ENCODE measurements around the gene PKDCC. TPM values are rescaled to one million over a fixed set of nuclear protein-coding genes. Genes with fewer than 3 reads are reported as not detected.

PKDCC gene
- total and polyA plus RNA-seq, 2 of the 13 experiments (the other 11 are each of a cell fraction or from before 2014, with no cell fraction given): 52.6 to 58.8 TPM

DNA sequence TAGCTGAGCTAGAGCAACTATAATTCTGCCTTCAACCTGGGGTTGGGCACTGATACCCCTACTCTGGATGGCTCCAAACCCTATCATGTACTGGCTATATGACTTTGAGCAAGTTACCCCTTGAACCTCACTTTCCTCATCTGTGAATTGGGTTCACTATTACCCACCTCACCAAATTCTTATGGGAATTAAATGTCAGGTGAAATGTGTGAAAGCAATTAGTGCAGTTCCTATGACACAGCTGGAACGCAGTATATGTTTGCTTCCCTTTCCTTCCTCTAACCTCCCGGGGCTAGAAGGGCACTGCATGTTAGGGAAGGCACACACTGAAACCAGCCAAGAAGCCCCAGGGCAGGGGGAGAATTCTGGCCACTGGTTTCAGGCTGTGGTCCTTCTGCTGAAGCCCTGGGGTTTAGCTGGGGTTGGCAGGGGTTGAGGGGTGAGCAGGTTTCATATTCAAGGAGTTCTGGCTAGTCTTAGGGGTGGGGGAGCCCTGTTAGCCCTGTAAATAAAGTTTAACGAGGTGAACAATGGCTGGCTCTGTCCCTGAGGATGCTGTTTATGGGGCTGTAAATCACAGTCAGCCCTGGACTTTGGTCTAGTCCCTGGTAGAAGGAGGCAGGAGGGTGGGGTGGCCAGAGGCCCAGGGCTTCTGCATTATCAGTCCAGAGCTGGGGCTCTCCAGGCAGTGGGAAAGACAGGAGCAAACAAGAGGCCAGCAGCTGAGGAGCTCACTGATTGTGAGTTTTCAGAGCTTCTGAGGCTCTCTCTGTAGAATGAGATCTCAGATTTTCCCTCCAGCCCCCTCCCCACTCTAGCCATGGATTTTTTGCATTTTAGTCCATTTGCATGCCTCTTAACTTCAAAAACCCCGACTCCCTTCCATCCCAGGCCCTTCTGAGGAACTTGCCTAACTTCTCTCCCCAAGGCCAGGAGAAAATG is 8.0 kb downstream of the PKDCC start (continued):
- TF ChIP-seq, protein P1, sequence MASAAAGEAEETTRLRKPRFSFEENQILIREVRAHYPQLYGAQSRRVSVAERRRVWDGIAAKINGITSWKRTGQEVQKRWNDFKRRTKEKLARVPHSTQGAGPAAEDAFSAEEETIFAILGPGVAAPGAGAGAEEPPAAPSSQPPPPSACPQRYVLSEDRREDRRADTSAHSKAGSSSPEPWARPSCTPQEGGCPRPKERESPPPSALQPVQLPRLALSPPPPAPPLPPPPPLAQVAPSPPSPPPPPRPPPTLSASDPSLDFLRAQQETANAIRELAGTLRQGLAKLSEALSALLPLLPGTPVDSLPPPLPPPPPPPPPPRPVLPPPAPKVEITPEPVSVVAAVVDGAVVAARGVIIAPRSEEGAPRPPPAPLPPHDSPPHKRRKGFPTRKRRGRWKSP (CRISPR knock-in tag; IDR thresholded peaks at IDR 0.05): peak; percentile 60; the same call in 1 of the 2 replicates
- TF ChIP-seq ZNF18 (CRISPR knock-in tag; IDR thresholded peaks at IDR 0.05; ENCODE audit: insufficient replicate concordance) (no peak), KDM4B (CRISPR knock-in tag; IDR thresholded peaks at IDR 0.05) (no peak; the same call in 1 of the 2 replicates), TGIF2 (CRISPR knock-in tag; IDR thresholded peaks at IDR 0.05) (peak; percentile 17; the same call in 1 of the 2 replicates), ZNF652 (CRISPR knock-in tag; IDR thresholded peaks at IDR 0.05; ENCODE audit: borderline replicate concordance, low read depth) (peak; percentile 35; the same call in 1 of the 2 replicates), SNAPC2 (CRISPR knock-in tag; IDR thresholded peaks at IDR 0.05) (0 out of 2 replicates have a peak, but pooled peaks have one; percentile 51), CHD2 (IDR thresholded peaks at IDR 0.05; ENCODE audit: low read depth, low read length) (no peak), FUBP1 (CRISPR knock-in tag; IDR thresholded peaks at IDR 0.05; ENCODE audit: borderline replicate concordance) (no peak), ZNF770 (CRISPR knock-in tag; IDR thresholded peaks at IDR 0.05) (peak; percentile 68; the same call in 1 of the 2 replicates), ZNF10 (CRISPR knock-in tag; IDR thresholded peaks at IDR 0.05; ENCODE audit: borderline replicate concordance, low read depth) (no peak), ZNF773 (CRISPR knock-in tag; IDR thresholded peaks at IDR 0.05; ENCODE audit: borderline replicate concordance) (no peak), TFDP2 (CRISPR knock-in tag; IDR thresholded peaks at IDR 0.05) (0 out of 2 replicates have a peak, but pooled peaks have one; percentile 54), THAP8 (CRISPR knock-in tag; IDR thresholded peaks at IDR 0.05; ENCODE audit: borderline replicate concordance) (peak; percentile 72; the same call in 1 of the 2 replicates)
- TF ChIP-seq, protein P2, sequence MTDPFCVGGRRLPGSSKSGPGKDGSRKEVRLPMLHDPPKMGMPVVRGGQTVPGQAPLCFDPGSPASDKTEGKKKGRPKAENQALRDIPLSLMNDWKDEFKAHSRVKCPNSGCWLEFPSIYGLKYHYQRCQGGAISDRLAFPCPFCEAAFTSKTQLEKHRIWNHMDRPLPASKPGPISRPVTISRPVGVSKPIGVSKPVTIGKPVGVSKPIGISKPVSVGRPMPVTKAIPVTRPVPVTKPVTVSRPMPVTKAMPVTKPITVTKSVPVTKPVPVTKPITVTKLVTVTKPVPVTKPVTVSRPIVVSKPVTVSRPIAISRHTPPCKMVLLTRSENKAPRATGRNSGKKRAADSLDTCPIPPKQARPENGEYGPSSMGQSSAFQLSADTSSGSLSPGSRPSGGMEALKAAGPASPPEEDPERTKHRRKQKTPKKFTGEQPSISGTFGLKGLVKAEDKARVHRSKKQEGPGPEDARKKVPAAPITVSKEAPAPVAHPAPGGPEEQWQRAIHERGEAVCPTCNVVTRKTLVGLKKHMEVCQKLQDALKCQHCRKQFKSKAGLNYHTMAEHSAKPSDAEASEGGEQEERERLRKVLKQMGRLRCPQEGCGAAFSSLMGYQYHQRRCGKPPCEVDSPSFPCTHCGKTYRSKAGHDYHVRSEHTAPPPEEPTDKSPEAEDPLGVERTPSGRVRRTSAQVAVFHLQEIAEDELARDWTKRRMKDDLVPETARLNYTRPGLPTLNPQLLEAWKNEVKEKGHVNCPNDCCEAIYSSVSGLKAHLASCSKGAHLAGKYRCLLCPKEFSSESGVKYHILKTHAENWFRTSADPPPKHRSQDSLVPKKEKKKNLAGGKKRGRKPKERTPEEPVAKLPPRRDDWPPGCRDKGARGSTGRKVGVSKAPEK (CRISPR knock-in tag; IDR thresholded peaks at IDR 0.05; ENCODE audit: borderline replicate concordance): peak; percentile 91; the same call in 1 of the 2 replicates

Data from HepG2 (cell line).